Measurements from ENCODE around the gene PDK2.

The PDK2 gene

GRCh38 chr17:50100921-50101345 is 5.8 kb downstream of the PDK2 start:
- no peak for DNase-seq (ENCODE audit: low read depth)

- DNase-seq (ENCODE audit: low read depth), result no peak
Measured at GRCh38 chr17:50101346-50102163, 6.4 kb downstream of the PDK2 start.

GRCh38 chr17:50102164-50102991 is 7.2 kb downstream of the PDK2 start:
- no peak for DNase-seq (ENCODE audit: low read depth)

GRCh38 chr17:50103252-50103651 is 8.1 kb downstream of the PDK2 start:
- DNase-seq (ENCODE audit: low read depth), result no peak

- DNase-seq (ENCODE audit: low read depth), result no peak
Measured at GRCh38 chr17:50103941-50104340, 8.8 kb downstream of the PDK2 start.

GRCh38 chr17:50105811-50106210 is 10.7 kb downstream of the PDK2 start:
- no peak for DNase-seq (ENCODE audit: low read depth)

- DNase-seq (ENCODE audit: low read depth), result no peak
Measured at GRCh38 chr17:50106393-50107131, 11.4 kb downstream of the PDK2 start.

- no peak for DNase-seq (ENCODE audit: low read depth)
Measured at GRCh38 chr17:50107790-50108414, 12.8 kb downstream of the PDK2 start.

- DNase-seq (ENCODE audit: low read depth), result no peak
Measured at GRCh38 chr17:50108556-50108955, 13.4 kb downstream of the PDK2 start.

- no peak for DNase-seq (ENCODE audit: low read depth)
Measured at GRCh38 chr17:50109207-50109606, 14.1 kb downstream of the PDK2 start.

- DNase-seq (ENCODE audit: low read depth), result no peak
Measured at GRCh38 chr17:50109785-50110184, 14.6 kb downstream of the PDK2 start.

GRCh38 chr17:50110591-50111349 is 15.6 kb downstream of the PDK2 start:
- DNase-seq (ENCODE audit: low read depth), result no peak

GRCh38 chr17:50111673-50112655 is 16.8 kb downstream of the PDK2 start:
- DNase-seq (ENCODE audit: low read depth), result no peak

GRCh38 chr17:50112694-50113093 is 17.5 kb downstream of the PDK2 start:
- no peak for DNase-seq (ENCODE audit: low read depth)

GRCh38 chr17:50113624-50114320 is 18.6 kb downstream of the PDK2 start:
- DNase-seq (ENCODE audit: low read depth), result no peak

- DNase-seq (ENCODE audit: low read depth), result no peak
Measured at GRCh38 chr17:50114401-50114800, 19.2 kb downstream of the PDK2 start.

- DNase-seq (ENCODE audit: low read depth), result no peak
Measured at GRCh38 chr17:50114849-50115357, 19.8 kb downstream of the PDK2 start.

GRCh38 chr17:50115756-50116155 is 20.6 kb downstream of the PDK2 start:
- DNase-seq (ENCODE audit: low read depth), result no peak
